ENCODE measurements around the gene TLE5.
"Not testable (repeated sequence)": the region's sequence is repeated elsewhere in the genome, so short reads cannot be mapped to it uniquely, and the experiment has no call there.

The TLE5 gene

DNA sequence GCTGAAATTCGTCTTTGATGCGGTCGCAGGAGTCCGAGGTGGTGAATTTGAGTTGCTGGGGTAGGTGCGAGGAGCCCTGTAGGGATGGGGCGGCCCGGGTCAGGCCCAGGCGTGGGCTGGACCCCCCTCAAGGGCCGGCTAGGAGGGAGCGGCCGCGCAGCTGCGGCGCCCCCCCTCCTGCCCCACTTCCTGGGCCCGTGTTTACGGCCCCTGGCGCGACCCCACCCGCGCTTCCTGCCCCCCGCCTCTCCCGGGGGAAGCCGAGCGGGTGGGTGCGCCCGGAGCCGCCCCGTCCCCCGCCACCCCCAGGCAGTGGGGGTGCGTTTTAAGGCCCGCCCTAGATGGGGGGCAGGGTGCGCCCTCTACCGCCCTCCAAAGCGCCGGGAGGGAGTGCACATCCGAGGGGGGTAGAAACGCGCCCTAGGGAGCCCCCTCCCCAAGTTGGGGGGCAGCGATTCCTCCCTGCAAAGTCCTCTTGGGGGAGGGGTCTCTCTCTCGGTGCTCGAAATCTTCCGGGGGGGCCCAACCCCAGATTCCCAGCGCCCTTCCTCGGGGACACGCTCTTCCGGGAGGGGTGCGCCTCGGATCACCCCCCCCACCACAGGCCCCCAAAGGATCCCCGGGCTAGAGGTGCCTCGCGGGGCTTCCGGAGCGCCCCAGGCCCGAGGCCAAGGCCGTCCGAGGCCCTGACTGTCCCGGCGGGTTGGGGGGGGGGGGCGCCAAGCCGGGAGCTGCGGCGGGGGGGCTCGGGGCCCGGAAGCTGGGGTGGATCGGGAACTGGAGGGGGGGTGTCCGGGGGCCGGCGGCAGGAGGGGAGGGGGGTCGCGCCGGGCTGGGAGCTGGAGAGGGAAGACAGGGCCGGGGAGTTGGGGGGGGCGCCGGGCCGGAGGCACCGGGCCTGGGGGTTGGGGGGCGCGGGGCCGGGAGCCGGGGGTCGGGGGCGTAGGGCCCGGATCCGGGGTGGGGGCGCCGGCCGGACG, 823 bp downstream of the TLE5 start:
- DNase-seq (ENCODE audit: low spot score): no peak

DNA sequence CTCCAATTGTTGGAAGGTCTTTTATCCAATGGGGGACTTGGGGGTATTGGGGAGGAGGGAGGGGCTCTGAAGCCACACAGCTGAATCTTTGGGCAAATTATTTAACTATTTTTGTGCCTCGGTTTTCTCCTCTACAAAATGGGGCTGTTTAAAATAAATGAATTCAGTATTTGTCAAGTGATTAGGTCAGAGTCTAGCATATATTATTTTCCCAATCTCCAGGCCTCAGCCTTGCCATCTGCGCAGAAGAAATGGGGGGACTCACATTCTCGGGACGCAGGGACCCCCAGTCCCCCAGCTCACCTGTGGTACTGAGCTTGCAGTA, 1.5 kb downstream of the TLE5 start:
- no peak for DNase-seq (ENCODE audit: low spot score)

DNA sequence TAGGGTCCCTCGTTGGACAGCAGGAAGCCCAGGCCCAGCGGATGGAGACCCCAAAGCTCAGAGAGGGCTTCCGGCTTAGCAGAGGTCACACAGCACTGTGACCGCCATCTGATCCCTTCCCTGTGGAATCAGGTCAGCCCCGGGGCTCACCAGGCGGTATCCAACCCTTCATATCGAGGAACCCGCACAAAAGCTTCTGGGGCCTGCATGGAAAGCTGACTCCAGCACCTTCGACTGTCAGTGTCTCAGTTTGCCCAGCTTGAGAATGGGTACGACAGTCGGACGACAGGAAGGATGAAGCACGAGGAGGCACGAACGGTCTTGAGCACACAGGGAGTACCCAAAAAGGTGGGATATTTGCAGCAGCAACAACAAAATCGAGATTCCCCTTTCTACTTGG, 2.6 kb downstream of the TLE5 start:
- DNase-seq (ENCODE audit: low spot score): no peak

DNA sequence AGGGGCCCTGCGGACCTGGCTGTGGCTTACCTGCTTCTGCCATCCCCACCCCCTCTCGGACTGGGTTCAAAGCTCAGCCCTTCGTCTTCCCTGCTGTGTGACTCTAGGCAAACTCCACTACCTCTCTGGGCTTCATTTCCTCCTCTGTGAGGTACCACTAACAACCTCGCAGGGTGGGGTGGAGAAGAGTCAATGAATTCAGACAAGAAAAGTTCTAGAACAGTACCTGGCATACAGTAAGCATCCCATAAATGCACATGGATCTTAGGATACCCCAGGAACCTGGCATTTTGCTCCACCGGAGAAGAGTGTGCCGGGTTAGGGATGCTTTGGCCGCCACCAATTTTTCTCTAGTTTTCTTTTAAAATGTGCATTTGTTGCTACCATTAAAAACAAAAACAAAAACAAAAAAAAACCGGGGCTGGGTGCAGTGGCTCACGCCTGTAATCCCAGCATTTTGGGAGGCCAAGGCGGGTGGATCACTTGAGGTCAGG, 3.4 kb downstream of the TLE5 start:
- no peak for DNase-seq (ENCODE audit: low spot score)

DNA sequence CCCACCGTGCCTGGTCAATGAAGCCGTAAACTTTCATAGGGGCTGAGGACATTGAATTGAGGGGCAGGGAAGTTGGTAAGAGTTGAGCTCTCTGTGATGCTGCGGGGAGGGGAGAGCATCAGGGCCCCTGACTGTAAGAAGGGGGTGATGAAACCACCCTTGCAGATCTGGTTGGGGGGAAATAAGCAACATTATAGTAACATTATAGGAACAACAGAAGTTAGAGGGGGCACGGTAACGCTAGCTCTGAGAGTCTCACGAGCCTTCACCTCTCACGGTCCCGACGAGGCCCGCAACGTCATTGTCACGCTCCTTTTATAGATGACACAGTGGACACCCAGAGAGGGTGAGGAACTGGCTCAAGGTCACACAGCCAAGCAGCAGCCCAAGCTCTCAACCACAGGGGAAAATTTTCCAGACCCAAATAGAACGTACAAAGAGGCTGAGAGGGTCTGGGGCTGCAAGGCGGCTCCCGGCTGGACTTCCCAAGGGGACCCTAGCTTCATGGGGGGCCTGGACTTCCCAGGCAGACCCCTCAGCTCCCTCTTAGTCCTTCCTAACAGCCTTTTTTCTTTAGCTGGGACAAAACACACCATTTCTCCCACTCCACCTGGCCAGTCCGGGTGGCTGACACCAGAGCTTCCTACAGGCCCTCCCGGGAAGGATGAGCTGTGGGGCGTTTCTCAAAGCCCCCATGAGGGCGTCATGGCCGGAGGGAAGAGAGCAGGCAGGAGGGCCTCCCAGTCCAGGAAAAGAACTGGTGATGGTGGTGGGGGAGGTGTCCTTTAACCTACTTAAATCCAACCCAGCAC, 4.1 kb downstream of the TLE5 start:
- DNase-seq (ENCODE audit: low spot score): no peak

DNA sequence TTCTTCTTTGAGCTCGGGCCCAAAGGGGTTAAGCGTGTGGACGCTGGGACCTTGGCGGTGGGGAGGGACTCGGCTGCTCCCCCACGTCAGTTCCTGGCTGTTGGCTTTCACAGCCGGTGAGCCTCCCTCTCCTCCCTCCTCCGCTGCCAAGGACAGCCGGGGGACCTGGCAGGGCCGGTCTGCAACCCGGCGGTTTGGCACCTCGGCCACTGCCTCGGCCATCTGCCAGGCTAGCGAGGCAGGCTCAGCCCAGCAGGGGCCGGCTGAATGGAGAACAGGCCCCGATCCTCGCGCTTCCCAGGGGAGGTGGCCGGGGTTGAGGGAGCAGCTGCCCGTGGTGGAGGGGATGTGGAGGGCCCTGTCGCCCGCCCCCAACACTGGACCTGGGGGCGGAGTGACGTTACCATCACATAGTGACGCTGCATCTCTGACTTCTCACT, 5.0 kb downstream of the TLE5 start:
- DNase-seq (ENCODE audit: low spot score): no peak

DNA sequence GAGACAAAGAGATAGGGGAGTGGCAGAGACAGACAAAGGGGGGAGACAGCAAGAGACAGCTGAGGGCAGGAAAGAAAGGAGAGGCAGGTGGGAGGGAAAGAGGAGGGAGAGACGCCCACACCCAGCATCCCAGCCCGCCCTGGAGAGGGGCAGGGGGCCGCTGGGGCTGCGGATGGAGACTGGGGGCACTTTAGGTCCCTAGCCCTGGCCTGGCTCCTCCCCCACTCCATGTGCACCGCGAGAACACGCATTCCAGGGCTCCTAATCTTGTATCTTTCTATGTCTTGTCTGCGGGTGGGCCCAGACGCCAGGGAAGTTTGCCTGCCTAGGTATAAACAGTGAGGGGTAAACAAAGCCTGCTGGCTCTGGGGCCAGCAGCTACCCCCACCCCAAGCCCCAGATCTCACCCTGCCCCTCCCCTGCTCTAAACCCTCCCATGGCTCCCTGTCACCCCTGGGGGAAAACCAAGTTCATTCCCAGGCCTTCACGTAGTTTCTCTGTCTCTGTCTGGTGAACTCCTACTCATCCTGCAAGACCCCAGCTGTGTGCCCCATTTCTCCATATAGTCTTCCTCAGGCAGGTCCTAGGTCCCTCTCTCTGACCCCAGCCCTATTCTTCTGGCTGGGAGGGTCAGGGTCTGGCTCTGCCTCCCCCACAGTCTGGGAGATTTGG, 5.7 kb downstream of the TLE5 start:
- no peak for DNase-seq (ENCODE audit: low spot score)

DNA sequence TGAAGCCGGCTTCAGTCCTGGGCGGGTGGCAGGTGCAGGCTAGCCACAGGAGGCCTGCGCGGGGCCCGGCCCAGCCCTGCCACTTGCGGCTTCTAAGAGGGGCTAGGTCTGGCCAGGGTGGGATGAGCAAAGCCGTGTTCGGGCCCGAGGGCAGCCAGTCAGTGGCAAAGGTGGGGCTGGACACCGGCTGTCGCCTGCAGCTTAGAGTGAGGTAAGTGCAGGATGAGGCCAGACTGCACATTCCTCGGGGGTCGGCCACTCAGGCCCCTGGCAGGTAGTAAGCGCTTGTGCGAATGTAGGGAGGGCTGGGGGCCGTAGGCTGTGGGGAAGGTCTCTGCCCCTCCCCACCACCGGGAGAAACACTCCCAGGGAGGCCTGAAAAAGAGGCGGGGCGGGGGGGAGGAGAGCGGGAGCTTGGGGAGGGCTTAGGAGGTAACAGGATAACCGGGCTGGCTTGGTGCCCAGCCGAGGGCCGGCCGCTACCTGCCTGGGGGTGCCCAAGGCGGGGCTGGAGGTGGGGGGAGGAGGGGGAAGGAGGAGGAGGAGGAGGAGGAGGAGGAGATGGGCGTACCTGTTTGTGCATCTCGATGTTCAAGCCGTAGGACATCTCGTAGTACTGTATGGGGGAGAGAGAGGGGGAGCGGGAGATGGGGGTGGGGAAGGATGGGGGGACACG, 6.4 kb downstream of the TLE5 start:
- DNase-seq (ENCODE audit: low spot score): no peak

DNA sequence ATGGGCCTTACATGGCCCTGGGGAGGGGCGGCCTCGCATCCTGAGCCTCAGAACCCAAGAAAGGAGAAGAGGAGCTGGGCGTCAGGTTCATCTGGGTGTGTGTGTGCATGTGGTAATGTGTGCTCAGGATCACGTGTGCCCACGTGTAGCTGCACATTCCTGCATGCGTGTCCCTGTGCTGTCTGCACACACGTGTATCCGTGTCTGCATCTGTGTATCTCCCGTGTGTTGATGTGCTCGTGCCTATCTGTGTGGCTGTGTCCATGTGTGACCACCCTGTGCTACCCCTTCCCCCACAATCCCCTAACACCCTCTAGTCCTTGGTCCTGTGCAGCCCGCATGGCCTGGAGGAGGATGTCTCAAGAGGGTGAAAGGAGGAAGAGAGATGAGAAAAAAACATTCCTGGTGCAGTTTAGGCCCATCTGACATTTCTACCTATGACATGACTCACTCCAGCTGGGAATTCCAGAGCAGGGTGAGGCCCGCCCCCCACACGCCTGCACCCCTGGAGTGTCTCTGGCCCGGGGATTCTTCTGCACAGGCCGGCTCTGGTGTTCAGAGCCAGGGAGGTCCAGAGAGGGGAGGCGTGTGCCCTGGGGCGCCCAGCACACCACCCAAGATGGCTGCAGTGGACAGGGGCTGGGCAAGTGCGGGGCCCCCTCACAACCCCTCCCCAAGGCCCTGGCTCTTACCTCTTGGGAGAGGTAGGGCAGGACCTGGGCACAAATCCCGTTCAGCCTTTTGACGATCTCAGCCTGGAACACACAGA, 7.1 kb downstream of the TLE5 start:
- DNase-seq (ENCODE audit: low spot score): no peak

DNA sequence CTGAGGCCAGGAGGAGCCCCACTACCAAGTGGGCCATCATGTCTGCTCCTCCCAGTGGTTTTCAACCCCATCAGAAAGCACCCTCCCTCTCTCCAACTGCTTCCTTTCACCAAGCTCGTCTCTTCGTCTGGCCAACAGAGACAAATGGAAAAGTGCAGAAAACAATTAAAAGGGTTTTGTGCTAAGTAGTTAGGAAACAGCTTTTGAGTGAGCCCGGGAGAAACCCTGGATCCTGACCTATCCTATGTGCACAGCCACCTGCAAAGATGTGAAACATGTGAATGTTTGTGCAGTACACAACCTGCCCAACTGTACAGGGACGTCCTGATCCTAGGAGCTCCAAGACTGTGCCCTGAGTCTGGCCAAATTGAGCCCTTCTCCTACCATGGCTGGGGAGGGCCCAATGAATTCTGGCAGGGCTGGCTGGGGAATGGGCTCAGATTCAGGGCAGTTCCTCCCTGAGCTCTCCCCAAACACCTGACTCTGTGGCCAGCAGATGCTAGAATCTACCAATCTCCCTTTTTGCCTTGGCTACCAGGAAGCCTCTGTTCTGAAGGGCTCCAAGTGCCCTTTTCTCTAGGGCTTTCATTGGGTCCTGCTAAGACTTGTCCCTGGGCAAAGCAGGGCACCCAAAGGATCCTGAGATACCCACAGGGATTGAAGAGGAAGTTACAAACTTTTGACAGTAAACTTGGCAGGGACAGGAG, 7.9 kb downstream of the TLE5 start:
- DNase-seq (ENCODE audit: low spot score): no peak

DNA sequence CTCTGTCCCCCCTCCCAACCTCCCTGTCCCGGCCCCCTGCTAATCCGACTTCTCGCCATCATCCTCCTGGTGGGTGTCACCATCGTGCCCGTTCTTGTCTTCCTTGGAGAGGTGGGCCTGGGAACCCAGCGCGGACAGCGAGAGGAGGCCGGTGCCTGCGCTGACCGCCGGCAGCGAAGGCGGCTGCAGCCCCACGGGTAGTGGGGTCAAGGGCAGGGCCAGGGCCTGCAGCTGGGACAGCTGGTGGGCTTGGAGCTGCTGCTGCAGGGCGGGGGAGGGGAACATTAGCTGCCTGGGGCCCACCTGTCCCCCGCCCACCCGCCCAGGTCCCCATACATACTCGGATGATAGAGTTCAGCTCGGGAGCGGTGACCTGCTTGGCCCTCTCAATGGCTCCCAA, 8.5 kb downstream of the TLE5 start:
- no peak for DNase-seq (ENCODE audit: low spot score)

DNA sequence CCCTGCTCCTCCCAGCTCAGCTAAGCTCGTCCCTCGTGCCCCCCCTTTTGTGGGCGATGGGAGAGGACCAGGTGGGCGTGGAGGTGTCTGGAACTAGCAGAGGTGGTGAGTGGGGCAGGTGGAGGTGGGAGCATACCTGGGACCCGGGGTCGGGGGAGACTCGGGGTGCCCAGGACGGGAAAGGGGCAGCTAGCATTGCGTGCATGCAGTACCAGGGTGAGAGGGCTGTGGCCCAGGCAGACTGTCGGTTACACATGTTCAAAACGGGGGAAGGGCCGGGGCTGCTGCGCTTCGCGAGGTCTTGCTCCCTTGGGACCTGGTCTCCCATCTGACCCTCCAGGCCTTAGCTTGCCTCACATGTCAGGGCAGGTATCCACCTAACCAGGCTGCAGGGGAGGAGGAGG, 9.1 kb downstream of the TLE5 start:
- no peak for DNase-seq (ENCODE audit: low spot score)

DNA sequence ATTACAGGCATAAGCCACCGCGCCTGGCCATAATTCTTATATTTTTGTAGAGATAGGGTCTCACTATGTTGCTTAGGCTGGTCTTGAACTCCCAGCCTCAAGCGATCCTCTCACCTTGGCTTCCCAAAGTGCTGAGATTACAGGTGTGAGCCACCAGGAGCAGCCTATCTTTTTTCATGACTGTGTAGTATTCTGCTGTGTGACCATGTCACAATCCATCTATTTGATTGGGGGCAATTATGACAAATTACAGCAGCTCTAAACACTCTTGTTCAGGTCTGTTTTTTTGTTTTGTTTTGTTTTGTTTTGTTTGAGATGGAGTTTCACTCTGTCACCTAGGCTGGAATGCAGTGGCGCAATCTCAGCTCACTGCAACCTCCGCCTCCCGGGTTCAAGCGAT, 12.3 kb downstream of the TLE5 start:
- not testable (repeated sequence) for DNase-seq (ENCODE audit: low spot score)

DNA sequence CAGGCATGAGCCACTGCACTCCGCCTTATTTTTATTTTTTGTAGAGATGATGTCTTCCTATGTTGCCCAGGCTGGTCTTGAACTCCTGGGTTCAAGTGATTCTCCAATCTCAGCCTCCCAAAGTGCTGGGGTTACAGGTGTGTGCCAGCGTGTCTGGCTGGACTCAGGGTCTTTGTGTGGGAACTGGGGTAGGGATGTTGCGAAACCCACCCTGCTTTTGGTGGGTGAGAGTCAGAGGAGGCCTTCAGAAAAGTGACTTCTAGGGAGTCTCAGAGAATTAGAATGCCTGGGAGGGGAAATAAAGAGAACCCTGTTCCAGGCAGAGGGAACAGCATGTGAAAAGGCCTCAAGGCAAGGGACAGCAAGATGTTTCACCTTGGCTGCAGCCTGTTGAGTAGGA, 13.2 kb downstream of the TLE5 start:
- no peak for DNase-seq (ENCODE audit: low spot score)

DNA sequence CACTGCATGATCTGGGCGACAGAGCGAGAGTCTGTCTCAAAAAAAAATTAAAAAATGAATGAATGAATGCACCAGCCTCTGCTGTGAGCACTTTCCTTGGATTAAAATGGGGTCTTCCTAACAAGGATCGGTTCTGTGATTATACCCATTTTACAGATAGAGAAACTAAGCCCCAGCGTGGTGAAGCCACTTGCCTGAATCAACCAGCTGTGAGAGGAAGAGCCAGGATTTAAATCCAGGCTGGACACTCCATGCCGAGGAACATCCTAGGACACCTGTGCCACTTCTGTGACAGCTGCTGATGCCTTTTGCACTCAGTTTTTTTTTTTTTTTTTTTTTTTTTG, 14.1 kb downstream of the TLE5 start:
- no peak for DNase-seq (ENCODE audit: low spot score)

DNA sequence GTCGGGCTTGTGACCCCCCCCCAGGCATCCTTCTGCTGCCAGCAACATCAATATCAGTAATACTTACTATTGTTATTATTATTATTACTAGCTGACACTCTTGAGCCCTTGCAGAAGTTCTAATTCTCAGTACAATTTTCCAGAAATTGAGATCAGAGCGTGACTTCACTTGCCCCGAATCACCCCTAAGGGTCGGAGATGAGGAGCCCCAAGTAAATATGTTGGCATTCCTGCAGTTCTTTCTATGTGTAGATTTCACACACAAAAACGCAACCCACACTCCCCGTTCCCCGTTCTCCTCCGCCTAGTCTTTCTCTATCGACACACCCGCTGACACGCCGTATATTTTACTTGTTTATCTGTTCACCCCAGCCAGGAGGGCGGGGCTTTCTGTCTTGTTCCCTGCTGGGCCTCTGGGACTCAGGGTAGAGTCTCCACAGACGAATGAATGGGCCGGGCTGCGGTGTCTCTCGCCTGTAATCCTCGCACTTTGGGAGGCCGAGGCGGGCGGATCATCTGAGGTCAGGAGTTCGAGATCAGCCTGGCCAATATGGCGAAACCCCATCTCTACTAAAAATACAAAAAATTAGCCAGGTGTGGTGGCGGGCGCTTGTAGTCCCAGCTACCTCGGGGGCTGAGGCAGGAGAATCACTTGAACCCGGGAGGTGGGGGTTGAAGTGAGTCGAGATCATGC, 14.7 kb downstream of the TLE5 start:
- peak; percentile 47 for DNase-seq (ENCODE audit: low spot score)

DNA sequence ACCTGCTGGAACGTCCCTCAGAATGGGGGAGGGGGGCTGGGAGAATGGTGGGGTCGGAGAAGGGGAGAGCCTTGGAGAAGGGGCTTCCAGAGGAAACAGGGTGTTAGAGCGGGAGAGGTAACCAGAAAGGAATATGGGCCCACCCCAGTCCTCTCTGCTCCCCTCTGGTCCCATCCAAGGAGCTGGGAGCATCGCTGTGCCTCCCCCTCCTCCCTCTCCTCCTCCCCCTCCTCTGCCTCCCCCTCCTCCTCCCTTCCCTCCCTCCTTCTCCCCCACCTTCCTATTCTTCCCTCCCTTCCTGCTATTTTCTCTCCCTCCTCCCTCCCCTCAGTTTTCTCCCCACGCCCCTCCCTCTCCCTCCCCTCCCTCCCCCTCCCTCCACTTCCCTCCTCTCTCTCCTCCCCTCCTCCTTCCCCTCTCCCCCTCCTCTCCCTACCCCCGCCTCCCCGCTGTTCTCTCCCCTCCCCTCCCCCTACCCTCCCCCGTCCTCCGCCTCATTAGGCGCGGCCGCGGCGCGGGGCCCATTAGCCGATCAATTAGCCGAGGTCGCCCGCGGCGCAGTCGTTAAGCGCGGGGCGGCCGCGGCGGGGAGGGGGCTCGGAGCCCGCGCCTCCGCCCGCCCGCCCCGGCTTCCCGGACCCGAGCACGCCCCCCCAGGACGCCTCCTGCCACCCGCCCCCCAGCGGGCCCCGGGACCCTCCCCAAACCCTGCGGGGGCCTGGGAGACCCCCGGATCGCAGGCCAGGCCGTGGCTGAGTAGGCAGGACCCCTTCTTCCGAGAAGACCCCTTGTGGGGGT, 15.4 kb downstream of the TLE5 start:
- no peak for DNase-seq (ENCODE audit: low spot score)

DNA sequence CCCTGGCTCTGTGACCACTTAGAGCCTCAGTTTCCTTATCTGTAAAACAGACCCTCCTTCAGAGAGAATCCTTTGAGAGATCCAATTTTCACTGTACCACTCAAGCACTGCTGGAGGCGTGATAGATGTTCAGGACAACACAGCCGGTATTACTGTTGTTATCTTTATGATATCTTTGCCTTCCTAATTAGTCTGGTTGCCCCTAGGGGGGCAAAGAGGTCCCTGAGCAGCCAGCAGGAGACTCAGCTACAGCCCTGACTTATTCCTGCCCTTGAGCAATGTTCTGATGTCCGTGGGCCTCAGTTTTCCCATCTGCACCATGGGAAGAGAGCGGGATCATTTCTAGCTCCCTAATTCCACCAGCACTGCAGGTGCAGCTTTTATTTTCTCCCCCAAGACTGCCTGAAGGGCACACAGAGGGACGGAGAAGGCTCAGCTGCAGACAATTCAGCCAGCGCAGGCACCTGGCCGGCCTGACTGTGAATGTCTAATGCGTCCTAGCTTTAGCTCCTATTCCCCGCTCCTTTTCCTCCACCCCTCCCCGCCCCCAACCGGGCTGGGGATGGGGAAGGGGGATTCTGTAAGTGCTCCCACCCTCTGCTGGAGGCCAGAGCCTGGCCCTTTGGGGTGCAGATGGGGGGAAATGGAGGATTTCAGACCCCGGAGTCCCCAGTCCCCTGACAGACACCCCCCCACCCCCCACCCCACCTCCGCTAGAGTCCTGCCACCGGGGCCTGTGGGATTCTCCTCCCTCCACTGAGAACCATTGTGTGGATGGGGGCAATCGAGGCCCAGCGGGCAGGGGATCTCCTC, 16.2 kb downstream of the TLE5 start:
- DNase-seq (ENCODE audit: low spot score): no peak
